GM18861 (cell line): Measurements from ENCODE around the gene CD226.
"Not testable (repeated sequence)": the region's sequence is repeated elsewhere in the genome, so short reads cannot be mapped to it uniquely, and the experiment has no call there.

ENCODE experiments used
- ATAC-seq: cut with Tn5 transposase; IDR thresholded peaks from one replicate; pipeline ENCODE4 v1.9.1; 2021; ENCODE audit not compliant: unreplicated experiment

CD226 gene

GRCh38 chr18:69947361-69948133 is at the start of gene CD226:
CD226 (minus strand) TSS chr18:69947873; CDS start chr18:69947406, 467 bp downstream.
- peak; percentile 45 for ATAC-seq

- ATAC-seq, result no peak
Measured at GRCh38 chr18:69996951-69997798, 49.5 kb upstream of the CD226 start.

- no peak for ATAC-seq
Measured at GRCh38 chr18:69996417-69996816, 48.7 kb upstream of the CD226 start.

GRCh38 chr18:69995774-69996173 is 48.1 kb upstream of the CD226 start:
- no peak for ATAC-seq

GRCh38 chr18:69992776-69993175 is 45.1 kb upstream of the CD226 start:
- no peak for ATAC-seq

- ATAC-seq, result no peak
Measured at GRCh38 chr18:69987870-69988269, 40.2 kb upstream of the CD226 start.

- ATAC-seq, result no peak
Measured at GRCh38 chr18:69985239-69985638, 37.6 kb upstream of the CD226 start.

GRCh38 chr18:69982417-69982816 is 34.7 kb upstream of the CD226 start:
- no peak for ATAC-seq

GRCh38 chr18:69981948-69982347 is 34.3 kb upstream of the CD226 start:
- peak; percentile 60 for ATAC-seq

GRCh38 chr18:69980982-69981804 is 33.5 kb upstream of the CD226 start:
- ATAC-seq, result no peak

GRCh38 chr18:69980509-69980908 is 32.8 kb upstream of the CD226 start:
- ATAC-seq, result no peak

GRCh38 chr18:69978732-69979715 is 31.4 kb upstream of the CD226 start:
- peak; percentile 74 for ATAC-seq

- ATAC-seq, result not testable (repeated sequence)
Measured at GRCh38 chr18:69975294-69975693, 27.6 kb upstream of the CD226 start.

- ATAC-seq, result no peak
Measured at GRCh38 chr18:69974365-69974764, 26.7 kb upstream of the CD226 start.

GRCh38 chr18:69969491-69969890 is 21.8 kb upstream of the CD226 start:
- ATAC-seq, result no peak

- peak; percentile 75 for ATAC-seq
Measured at GRCh38 chr18:69968039-69968438, 20.4 kb upstream of the CD226 start.

GRCh38 chr18:69963196-69963595 is 15.5 kb upstream of the CD226 start:
- ATAC-seq, result no peak

GRCh38 chr18:69961718-69962117 is 14.0 kb upstream of the CD226 start:
- no peak for ATAC-seq

- peak; percentile 44 for ATAC-seq
Measured at GRCh38 chr18:69958422-69958821, 10.7 kb upstream of the CD226 start.

GRCh38 chr18:69957747-69958146 is 10.1 kb upstream of the CD226 start:
- ATAC-seq, result no peak
